SU-DHL-6 (cell line): ENCODE data around the gene WFIKKN2.

Experiments
- H2AFZ ChIP-seq: fragments of 200-600 bp; sonication (generic); 2 replicates; pipeline ENCODE4 v1.6.1; 2014; ENCODE audit warnings: low read depth, mild to moderate bottlenecking, moderate library complexity, mixed read lengths, antibody characterized with exemption, low read length; ENCODE audit not compliant: severe bottlenecking
- H3F3A ChIP-seq: fragments of 200-600 bp; shearing (Covaris generic); 2 replicates; pipeline ENCODE4 v1.6.0; 2016; ENCODE audit warnings: antibody characterized with exemption, mild to moderate bottlenecking; ENCODE audit not compliant: insufficient read depth
- H3K27ac ChIP-seq: fragments of 200-600 bp; sonication (generic); 2 replicates; pipeline ENCODE4 v1.5.1; 2016; ENCODE audit warnings: low read depth, mild to moderate bottlenecking, low read length, moderate library complexity, mixed read lengths
- H3K27me3 ChIP-seq: fragments of 200-600 bp; sonication (generic), shearing (Covaris generic); 2 replicates; pipeline ENCODE4 v1.6.0; 2014; ENCODE audit warnings: mild to moderate bottlenecking, low read length
- H3K36me3 ChIP-seq: fragments of 200-600 bp; sonication (generic); 2 replicates; pipeline ENCODE4 v1.6.1; 2014; ENCODE audit warnings: mild to moderate bottlenecking, low read length, mixed read lengths
- H3K4me2 ChIP-seq: fragments of 300-600, 200-600 bp; shearing (Covaris generic), sonication (generic); 2 replicates; pipeline ENCODE4 v1.6.0; 2014; ENCODE audit warnings: low read length, low read depth, mild to moderate bottlenecking; ENCODE audit not compliant: poor library complexity, severe bottlenecking
- H3K4me3 ChIP-seq: fragments of 200-600 bp; sonication (generic); 2 replicates; pipeline ENCODE4 v1.5.1; 2014; ENCODE audit warnings: antibody characterized with exemption, low read length, mild to moderate bottlenecking, mixed read lengths; ENCODE audit not compliant: insufficient read depth, poor library complexity, severe bottlenecking
- H3K79me2 ChIP-seq: fragments of 200-600 bp; sonication (generic); 2 replicates; pipeline ENCODE4 v1.6.1; 2014; ENCODE audit warnings: mild to moderate bottlenecking, low read length, moderate library complexity; ENCODE audit not compliant: insufficient read depth
- H3K9ac ChIP-seq: fragments of 200-600 bp; sonication (generic); 2 replicates; pipeline ENCODE4 v1.7.0; 2014; ENCODE audit warnings: mild to moderate bottlenecking, low read length
- H3K9me2 ChIP-seq: fragments of 200-600 bp; sonication (generic); replicated peaks from 2 replicates; pipeline ENCODE4 v1.6.1; 2014; ENCODE audit warnings: low read length; ENCODE audit not compliant: insufficient read depth
- H3K9me3 ChIP-seq: fragments of 200-600 bp; sonication (generic); 2 replicates; pipeline ENCODE4 v1.6.1; 2014; ENCODE audit warnings: low read length, mixed read lengths; ENCODE audit not compliant: insufficient read depth
- H4K20me1 ChIP-seq: fragments of 200-600 bp; sonication (generic); 2 replicates; pipeline ENCODE4 v1.6.1; 2014; ENCODE audit warnings: low read depth, mild to moderate bottlenecking, antibody characterized with exemption, low read length, moderate library complexity, mixed read lengths
- EZH2phosphoT487 ChIP-seq: fragments of 200-600 bp; sonication (generic), shearing (Covaris generic); conservative IDR thresholded peaks from 2 replicates; pipeline ENCODE4 v1.6.1; 2018; ENCODE audit warnings: mild to moderate bottlenecking, antibody characterized with exemption, low read length, moderate library complexity, mixed read lengths
- TF ChIP-seq, protein P1 (sequence below): fragments of 200-600 bp; sonication (generic); IDR thresholded peaks from one replicate; pipeline ENCODE4 v1.5.1; 2017; ENCODE audit warnings: antibody characterized with exemption, mild to moderate bottlenecking, low read length, moderate library complexity; ENCODE audit not compliant: insufficient read depth, poor library complexity, severe bottlenecking

The WFIKKN2 gene

DNA sequence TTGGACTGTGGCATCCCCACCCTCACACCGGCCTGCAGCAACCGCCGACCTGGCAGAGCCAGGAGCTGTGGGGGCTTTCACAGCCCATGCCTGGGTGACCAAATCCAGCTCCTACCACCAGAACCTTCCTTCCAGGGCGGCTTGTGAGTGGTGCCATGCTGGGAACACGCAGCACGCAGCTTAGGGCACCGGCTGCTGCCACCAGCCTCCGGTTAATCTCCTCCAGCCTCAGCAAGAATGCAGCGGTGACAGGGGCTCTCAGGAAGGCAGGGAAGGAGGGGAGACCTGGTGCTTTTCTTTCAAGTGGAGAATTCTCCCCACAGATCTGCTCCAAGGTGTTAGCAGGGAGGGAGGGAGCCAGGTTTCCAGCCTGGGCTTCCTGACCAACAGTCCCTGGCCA lies 35.8 kb upstream of the WFIKKN2 start:
- no peaks in the 10 kb centered on the region for H3K9me3 ChIP-seq
- TF ChIP-seq EZH2phosphoT487, result no peak
- TF ChIP-seq, protein P1, sequence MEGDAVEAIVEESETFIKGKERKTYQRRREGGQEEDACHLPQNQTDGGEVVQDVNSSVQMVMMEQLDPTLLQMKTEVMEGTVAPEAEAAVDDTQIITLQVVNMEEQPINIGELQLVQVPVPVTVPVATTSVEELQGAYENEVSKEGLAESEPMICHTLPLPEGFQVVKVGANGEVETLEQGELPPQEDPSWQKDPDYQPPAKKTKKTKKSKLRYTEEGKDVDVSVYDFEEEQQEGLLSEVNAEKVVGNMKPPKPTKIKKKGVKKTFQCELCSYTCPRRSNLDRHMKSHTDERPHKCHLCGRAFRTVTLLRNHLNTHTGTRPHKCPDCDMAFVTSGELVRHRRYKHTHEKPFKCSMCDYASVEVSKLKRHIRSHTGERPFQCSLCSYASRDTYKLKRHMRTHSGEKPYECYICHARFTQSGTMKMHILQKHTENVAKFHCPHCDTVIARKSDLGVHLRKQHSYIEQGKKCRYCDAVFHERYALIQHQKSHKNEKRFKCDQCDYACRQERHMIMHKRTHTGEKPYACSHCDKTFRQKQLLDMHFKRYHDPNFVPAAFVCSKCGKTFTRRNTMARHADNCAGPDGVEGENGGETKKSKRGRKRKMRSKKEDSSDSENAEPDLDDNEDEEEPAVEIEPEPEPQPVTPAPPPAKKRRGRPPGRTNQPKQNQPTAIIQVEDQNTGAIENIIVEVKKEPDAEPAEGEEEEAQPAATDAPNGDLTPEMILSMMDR, result no peak
- H3K27ac ChIP-seq, result no peak overlapping the region
- H3K79me2 ChIP-seq, result no peaks in the 10 kb centered on the region
- no peak overlapping the region for H2AFZ ChIP-seq
- no peaks in the 10 kb centered on the region for H4K20me1 ChIP-seq
- H3K36me3 ChIP-seq, result no peaks in the 10 kb centered on the region
- no peak overlapping the region for H3K4me3 ChIP-seq
- H3K9ac ChIP-seq, result no peak overlapping the region
- no peaks in the 10 kb centered on the region for H3F3A ChIP-seq
- H3K9me2 ChIP-seq, result no peaks in the 10 kb centered on the region
- no peaks in the 10 kb centered on the region for H3K27me3 ChIP-seq
- no peak overlapping the region for H3K4me2 ChIP-seq

DNA sequence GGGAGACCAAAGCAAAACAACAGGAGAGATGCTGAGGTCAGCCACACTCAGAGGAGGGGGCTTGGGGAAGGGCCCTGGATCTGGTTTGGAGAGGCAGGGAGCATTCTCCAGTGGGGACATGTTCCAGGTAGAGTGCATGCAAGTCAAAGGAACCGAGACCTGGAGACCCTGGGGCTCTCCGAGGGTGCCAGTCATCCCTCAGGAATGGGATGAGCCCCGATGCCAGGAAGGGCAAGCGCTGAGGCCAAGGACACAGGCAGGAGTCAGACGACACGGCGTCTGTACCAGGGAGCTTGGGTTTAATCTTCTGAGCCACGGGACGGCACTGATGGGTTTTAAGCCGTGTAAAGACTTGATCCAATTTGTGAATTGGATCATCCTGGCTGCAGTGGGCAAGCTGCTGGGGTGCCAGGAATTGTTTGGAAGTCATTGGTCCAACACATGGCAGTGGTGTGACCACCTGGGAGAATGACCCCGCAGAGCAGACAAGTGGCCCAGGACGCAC lies 35.1 kb upstream of the WFIKKN2 start:
- no peaks in the 10 kb centered on the region for H3K79me2 ChIP-seq
- H3K4me3 ChIP-seq, result no peak overlapping the region
- no peak overlapping the region for H3K4me2 ChIP-seq
- H3K27ac ChIP-seq, result no peak overlapping the region
- no peaks in the 10 kb centered on the region for H3K36me3 ChIP-seq
- no peaks in the 10 kb centered on the region for H3K9me2 ChIP-seq
- no peak for TF ChIP-seq EZH2phosphoT487
- TF ChIP-seq, protein P1, result no peak
- H2AFZ ChIP-seq, result no peak overlapping the region
- H3K9ac ChIP-seq, result no peak overlapping the region
- H4K20me1 ChIP-seq, result no peaks in the 10 kb centered on the region
- no peaks in the 10 kb centered on the region for H3K27me3 ChIP-seq
- no peaks in the 10 kb centered on the region for H3F3A ChIP-seq
- no peaks in the 10 kb centered on the region for H3K9me3 ChIP-seq

DNA sequence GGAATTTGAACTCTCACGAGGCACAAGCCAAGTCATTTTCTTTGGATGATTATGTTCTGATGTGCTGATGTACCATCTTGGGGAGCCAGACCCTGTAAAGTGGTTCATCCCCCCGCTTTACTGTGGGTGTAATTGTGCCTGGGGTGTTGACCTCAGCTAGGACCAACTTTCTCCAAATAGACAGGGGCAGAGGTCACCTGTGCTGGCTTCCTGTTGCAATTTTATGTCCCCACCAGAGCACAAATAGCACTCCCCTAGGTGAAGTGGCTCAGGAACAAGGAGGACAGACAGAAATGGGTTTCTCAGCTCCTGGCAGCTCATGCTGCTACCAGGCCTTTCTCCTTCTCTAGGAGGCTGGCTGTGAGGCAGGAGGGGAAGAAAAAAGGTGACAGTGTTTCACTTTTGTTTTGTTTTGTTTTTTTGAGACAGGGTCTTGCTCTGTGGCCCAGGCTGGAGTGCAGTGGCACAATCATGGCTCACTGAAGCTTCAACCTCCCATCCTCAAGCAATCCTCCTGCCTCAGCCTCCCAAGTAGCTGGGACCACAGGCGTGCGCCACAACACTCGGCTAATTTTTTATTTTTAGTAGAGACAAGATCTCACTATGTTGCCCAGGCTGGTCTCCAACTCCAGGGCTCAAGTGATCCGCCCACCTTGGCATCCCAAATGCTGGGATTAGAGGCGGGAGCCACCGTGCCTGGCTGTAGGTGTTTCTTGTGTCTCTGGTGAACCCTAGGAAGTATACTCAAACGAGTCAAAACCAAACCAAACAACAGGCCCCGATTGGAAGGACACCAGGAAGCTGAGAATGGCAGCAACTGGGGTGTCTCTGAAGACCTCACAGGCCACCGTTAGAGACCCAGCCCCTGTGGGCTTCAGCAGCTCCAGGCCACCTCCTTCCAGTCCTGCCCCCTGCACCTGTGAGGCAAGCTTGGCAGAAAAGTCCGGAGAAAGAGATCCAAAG lies 32.5 kb upstream of the WFIKKN2 start:
- H3K36me3 ChIP-seq, result no peaks in the 10 kb centered on the region
- no peaks in the 10 kb centered on the region for H3K79me2 ChIP-seq
- H2AFZ ChIP-seq, result no peak overlapping the region
- no peaks in the 10 kb centered on the region for H3F3A ChIP-seq
- H3K27ac ChIP-seq, result no peak overlapping the region
- H3K27me3 ChIP-seq, result no peaks in the 10 kb centered on the region
- H3K9me3 ChIP-seq, result no peaks in the 10 kb centered on the region
- no peak for TF ChIP-seq EZH2phosphoT487
- TF ChIP-seq, protein P1, result no peak
- no peak overlapping the region for H3K4me2 ChIP-seq
- H3K9me2 ChIP-seq, result no peaks in the 10 kb centered on the region
- H3K9ac ChIP-seq, result no peak overlapping the region
- no peaks in the 10 kb centered on the region for H4K20me1 ChIP-seq
- H3K4me3 ChIP-seq, result no peak overlapping the region
